ENCODE results near the gene TMEM106C.

- TF ChIP-seq, protein P1, sequence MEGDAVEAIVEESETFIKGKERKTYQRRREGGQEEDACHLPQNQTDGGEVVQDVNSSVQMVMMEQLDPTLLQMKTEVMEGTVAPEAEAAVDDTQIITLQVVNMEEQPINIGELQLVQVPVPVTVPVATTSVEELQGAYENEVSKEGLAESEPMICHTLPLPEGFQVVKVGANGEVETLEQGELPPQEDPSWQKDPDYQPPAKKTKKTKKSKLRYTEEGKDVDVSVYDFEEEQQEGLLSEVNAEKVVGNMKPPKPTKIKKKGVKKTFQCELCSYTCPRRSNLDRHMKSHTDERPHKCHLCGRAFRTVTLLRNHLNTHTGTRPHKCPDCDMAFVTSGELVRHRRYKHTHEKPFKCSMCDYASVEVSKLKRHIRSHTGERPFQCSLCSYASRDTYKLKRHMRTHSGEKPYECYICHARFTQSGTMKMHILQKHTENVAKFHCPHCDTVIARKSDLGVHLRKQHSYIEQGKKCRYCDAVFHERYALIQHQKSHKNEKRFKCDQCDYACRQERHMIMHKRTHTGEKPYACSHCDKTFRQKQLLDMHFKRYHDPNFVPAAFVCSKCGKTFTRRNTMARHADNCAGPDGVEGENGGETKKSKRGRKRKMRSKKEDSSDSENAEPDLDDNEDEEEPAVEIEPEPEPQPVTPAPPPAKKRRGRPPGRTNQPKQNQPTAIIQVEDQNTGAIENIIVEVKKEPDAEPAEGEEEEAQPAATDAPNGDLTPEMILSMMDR (IDR thresholded peaks at IDR 0.05) = no peak
- TF ChIP-seq POLR2A (IDR thresholded peaks at IDR 0.05) = no peak
- no peak for TF ChIP-seq EP300 (IDR thresholded peaks at IDR 0.05)
Measured at GRCh38 chr12:47985596-47986290, 22.3 kb downstream of the TMEM106C start.

Measured in tibial nerve (tissue), 4 donors.